ENCODE results near the gene PKIG. TPM values are rescaled to one million over a fixed set of nuclear protein-coding genes. Genes with fewer than 3 reads are reported as not detected.

The PKIG gene
- total and polyA plus RNA-seq, 2 experiments from 2014 or later, result 47.6 to 51.9 TPM

- Histone ChIP-seq H3K9me2 (replicated peaks; ENCODE audit: insufficient read depth) (no peaks in the 10 kb centered on the region), H3K27ac (no peak overlapping the region), H3K36me3 (replicated peaks; ENCODE audit: insufficient read depth, low read depth) (no peaks in the 10 kb centered on the region), H3K4me1 (ENCODE audit: insufficient read depth) (no peaks in the 10 kb centered on the region), H3K4me2 (no peak overlapping the region), H3K4me3 (no peak overlapping the region), H3K27me3 (no peaks in the 10 kb centered on the region), H4K20me1 (ENCODE audit: insufficient read depth, poor library complexity, severe bottlenecking) (no peaks in the 10 kb centered on the region), H3K9me3 (ENCODE audit: low read depth) (no peaks in the 10 kb centered on the region), H2AFZ (no peak overlapping the region), H3K79me2 (peaks cover 49% of the 10 kb centered on the region)
- TF ChIP-seq CTCF (IDR thresholded peaks at IDR 0.05; ENCODE audit: poor library complexity) (no peak), EZH2 (IDR thresholded peaks at IDR 0.05; ENCODE audit: borderline replicate concordance) (no peak), EZH2phosphoT487 (IDR thresholded peaks at IDR 0.05; ENCODE audit: low read depth, severe bottlenecking, unreplicated experiment) (no peak)
- DNase-seq (ENCODE audit: low spot score), result no peak
- WGBS (ENCODE audit: low lambda C conversion rate, missing lambda C conversion rate), result 95% methylated on average over 3 of the region's 3 CpGs
Measured at GRCh38 chr20:44536175-44536574, 46.2 kb upstream of the PKIG start.

DNA sequence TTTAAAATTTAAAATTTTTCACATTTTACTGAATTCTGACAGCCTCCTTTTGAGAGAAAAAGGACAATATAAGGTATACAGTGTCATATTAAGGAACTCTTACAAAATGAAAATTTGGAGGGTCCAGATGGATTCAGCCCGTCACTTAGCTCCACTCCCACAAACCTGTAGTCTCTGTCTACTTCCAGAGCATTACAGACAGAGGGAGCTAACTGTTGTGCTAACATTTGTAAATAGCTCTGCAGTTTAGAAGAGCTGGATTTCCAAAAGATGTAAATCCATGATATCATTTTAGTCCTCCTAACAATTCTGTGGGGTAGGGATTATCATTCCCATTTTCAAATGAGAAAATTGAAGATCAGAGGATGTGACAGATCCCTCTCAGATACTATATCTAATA is 44.4 kb upstream of the PKIG start:
- Histone ChIP-seq H3K9me3 (ENCODE audit: low read depth) (no peaks in the 10 kb centered on the region), H3K4me2 (no peak overlapping the region), H3K9me2 (replicated peaks; ENCODE audit: insufficient read depth) (no peaks in the 10 kb centered on the region), H3K36me3 (replicated peaks; ENCODE audit: insufficient read depth, low read depth) (no peaks in the 10 kb centered on the region), H4K20me1 (ENCODE audit: insufficient read depth, poor library complexity, severe bottlenecking) (no peaks in the 10 kb centered on the region), H3K27me3 (no peaks in the 10 kb centered on the region), H2AFZ (no peak overlapping the region), H3K4me3 (no peak overlapping the region), H3K27ac (no peak overlapping the region), H3K79me2 (peaks cover 44% of the 10 kb centered on the region), H3K4me1 (ENCODE audit: insufficient read depth) (no peaks in the 10 kb centered on the region)
- WGBS (ENCODE audit: low lambda C conversion rate, missing lambda C conversion rate), result 76% methylated on average over 1 of the region's 1 CpG
- TF ChIP-seq CTCF (IDR thresholded peaks at IDR 0.05; ENCODE audit: poor library complexity), result peak; percentile 37
- no peak for TF ChIP-seq EZH2phosphoT487 (IDR thresholded peaks at IDR 0.05; ENCODE audit: low read depth, severe bottlenecking, unreplicated experiment)
- no peak for DNase-seq (ENCODE audit: low spot score)

DNA sequence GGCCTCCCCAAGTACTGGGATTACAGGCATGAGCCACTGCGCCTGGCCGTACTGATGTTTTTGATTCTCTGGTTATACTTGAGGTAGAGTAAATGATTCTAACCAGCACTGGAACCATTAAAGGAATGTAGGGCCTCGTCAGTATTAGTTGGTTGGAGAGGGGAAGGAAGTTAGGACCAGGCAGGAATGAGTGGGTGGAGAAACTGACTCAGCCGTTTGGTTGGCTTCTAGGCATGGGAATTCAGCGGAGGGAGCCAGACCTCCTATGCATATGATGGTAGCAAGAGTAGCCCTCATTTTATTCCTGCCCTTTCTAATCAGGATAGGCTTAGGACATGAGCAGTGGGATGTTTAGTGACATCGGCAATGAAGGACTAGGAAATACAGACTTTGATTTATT is 41.5 kb upstream of the PKIG start:
- Histone ChIP-seq H3K79me2 (peaks cover 38% of the 10 kb centered on the region), H4K20me1 (ENCODE audit: insufficient read depth, poor library complexity, severe bottlenecking) (no peaks in the 10 kb centered on the region), H3K27me3 (no peaks in the 10 kb centered on the region), H3K4me2 (no peak overlapping the region), H2AFZ (no peak overlapping the region), H3K4me1 (ENCODE audit: insufficient read depth) (peaks cover 4% of the 10 kb centered on the region), H3K9me3 (ENCODE audit: low read depth) (no peaks in the 10 kb centered on the region), H3K36me3 (replicated peaks; ENCODE audit: insufficient read depth, low read depth) (no peaks in the 10 kb centered on the region), H3K27ac (no peak overlapping the region), H3K4me3 (no peak overlapping the region), H3K9me2 (replicated peaks; ENCODE audit: insufficient read depth) (no peaks in the 10 kb centered on the region)
- TF ChIP-seq CTCF (IDR thresholded peaks at IDR 0.05; ENCODE audit: poor library complexity), result no peak
- no peak for TF ChIP-seq EZH2phosphoT487 (IDR thresholded peaks at IDR 0.05; ENCODE audit: low read depth, severe bottlenecking, unreplicated experiment)
- no peak for TF ChIP-seq EZH2 (IDR thresholded peaks at IDR 0.05; ENCODE audit: borderline replicate concordance)
- WGBS (ENCODE audit: low lambda C conversion rate, missing lambda C conversion rate), result 82% methylated on average over 6 of the region's 6 CpGs
- DNase-seq (ENCODE audit: low spot score), result no peak

DNA sequence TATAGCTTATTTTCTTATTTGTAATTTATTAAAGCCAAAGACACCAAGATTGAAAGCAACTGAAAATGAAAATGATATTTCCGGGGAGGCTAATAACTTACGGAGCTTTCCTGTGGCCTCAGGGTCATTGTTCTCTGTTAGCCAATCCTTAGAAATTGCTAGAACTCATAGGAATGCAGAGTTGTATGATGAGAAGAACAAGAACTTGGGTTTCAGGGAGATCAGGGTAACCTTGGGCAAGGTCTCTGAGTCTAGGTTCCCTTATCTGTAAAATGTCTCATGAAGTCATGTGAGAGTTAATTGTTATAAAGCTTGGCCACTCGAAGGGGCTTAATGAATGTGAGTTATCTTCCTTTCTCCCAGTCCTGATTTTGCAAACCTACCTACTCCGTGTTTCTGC is 40.4 kb upstream of the PKIG start:
- no peaks in the 10 kb centered on the region for H3K9me2 ChIP-seq (replicated peaks; ENCODE audit: insufficient read depth)
- H3K4me1 ChIP-seq (ENCODE audit: insufficient read depth), result peaks cover 4% of the 10 kb centered on the region
- no peak overlapping the region for H3K4me3 ChIP-seq
- peak overlapping the region; percentile 1 for H3K4me2 ChIP-seq
- no peak for TF ChIP-seq CTCF (IDR thresholded peaks at IDR 0.05; ENCODE audit: poor library complexity)
- no peak for TF ChIP-seq EZH2phosphoT487 (IDR thresholded peaks at IDR 0.05; ENCODE audit: low read depth, severe bottlenecking, unreplicated experiment)
- no peak for TF ChIP-seq EZH2 (IDR thresholded peaks at IDR 0.05; ENCODE audit: borderline replicate concordance)
- H3K27ac ChIP-seq, result no peak overlapping the region
- WGBS (ENCODE audit: low lambda C conversion rate, missing lambda C conversion rate), result 59% methylated on average over 4 of the region's 4 CpGs
- no peaks in the 10 kb centered on the region for H3K27me3 ChIP-seq
- no peak overlapping the region for H2AFZ ChIP-seq
- H3K79me2 ChIP-seq, result peaks cover 41% of the 10 kb centered on the region
- no peaks in the 10 kb centered on the region for H4K20me1 ChIP-seq (ENCODE audit: insufficient read depth, poor library complexity, severe bottlenecking)
- H3K36me3 ChIP-seq (replicated peaks; ENCODE audit: insufficient read depth, low read depth), result no peaks in the 10 kb centered on the region
- no peak for DNase-seq (ENCODE audit: low spot score)
- H3K9me3 ChIP-seq (ENCODE audit: low read depth), result no peaks in the 10 kb centered on the region
